Measurements from ENCODE around the gene DHRS7.
A peak's percentile ranks its signal among the peaks of the same experiment; 100 is the strongest.

DHRS7 gene

GRCh38 chr14:60164712-60165546 is at the start of gene DHRS7:
Gene DHRS7 (minus strand): TSS chr14:60165398. CDS start chr14:60165309, 89 bp downstream.
- peak; percentile 72 for DNase-seq

- DNase-seq, result no peak
Observed at GRCh38 chr14:60214415-60215126, 49.4 kb upstream of the DHRS7 start.

- no peak for DNase-seq
Observed at GRCh38 chr14:60214003-60214402, 48.8 kb upstream of the DHRS7 start.

GRCh38 chr14:60212503-60213371 is 47.5 kb upstream of the DHRS7 start:
- DNase-seq, result no peak

- no peak for DNase-seq
Observed at GRCh38 chr14:60211153-60211552, 46.0 kb upstream of the DHRS7 start.

- no peak for DNase-seq
Observed at GRCh38 chr14:60210703-60211102, 45.5 kb upstream of the DHRS7 start.

GRCh38 chr14:60206837-60207533 is 41.8 kb upstream of the DHRS7 start:
- DNase-seq, result no peak

GRCh38 chr14:60206249-60206670 is 41.1 kb upstream of the DHRS7 start:
- no peak for DNase-seq

GRCh38 chr14:60204843-60205774 is 39.9 kb upstream of the DHRS7 start:
- no peak for DNase-seq

- DNase-seq, result peak; percentile 43
Observed at GRCh38 chr14:60204104-60204842, 39.1 kb upstream of the DHRS7 start.

- no peak for DNase-seq
Observed at GRCh38 chr14:60199321-60199720, 34.1 kb upstream of the DHRS7 start.

GRCh38 chr14:60197629-60198303 is 32.6 kb upstream of the DHRS7 start:
- no peak for DNase-seq

GRCh38 chr14:60196291-60196690 is 31.1 kb upstream of the DHRS7 start:
- DNase-seq, result no peak

GRCh38 chr14:60195179-60195810 is 30.1 kb upstream of the DHRS7 start:
- DNase-seq, result peak; percentile 15

- no peak for DNase-seq
Observed at GRCh38 chr14:60189923-60190840, 25.0 kb upstream of the DHRS7 start.

GRCh38 chr14:60188696-60189095 is 23.5 kb upstream of the DHRS7 start:
- DNase-seq, result no peak

GRCh38 chr14:60188115-60188514 is 22.9 kb upstream of the DHRS7 start:
- DNase-seq, result no peak

GRCh38 chr14:60184905-60185555 is 19.8 kb upstream of the DHRS7 start:
- DNase-seq, result no peak
